ENCODE data around the gene TPCN1.
"Not testable (repeated sequence)": the region's sequence is repeated elsewhere in the genome, so short reads cannot be mapped to it uniquely, and the experiment has no call there.

The TPCN1 gene

GRCh38 chr12:113197518-113198077 lies 23.7 kb upstream of the TPCN1 start:
- DNase-seq: no peak

- DNase-seq: peak; percentile 17
Measured at GRCh38 chr12:113198296-113198695, 23.0 kb upstream of the TPCN1 start.

DNA sequence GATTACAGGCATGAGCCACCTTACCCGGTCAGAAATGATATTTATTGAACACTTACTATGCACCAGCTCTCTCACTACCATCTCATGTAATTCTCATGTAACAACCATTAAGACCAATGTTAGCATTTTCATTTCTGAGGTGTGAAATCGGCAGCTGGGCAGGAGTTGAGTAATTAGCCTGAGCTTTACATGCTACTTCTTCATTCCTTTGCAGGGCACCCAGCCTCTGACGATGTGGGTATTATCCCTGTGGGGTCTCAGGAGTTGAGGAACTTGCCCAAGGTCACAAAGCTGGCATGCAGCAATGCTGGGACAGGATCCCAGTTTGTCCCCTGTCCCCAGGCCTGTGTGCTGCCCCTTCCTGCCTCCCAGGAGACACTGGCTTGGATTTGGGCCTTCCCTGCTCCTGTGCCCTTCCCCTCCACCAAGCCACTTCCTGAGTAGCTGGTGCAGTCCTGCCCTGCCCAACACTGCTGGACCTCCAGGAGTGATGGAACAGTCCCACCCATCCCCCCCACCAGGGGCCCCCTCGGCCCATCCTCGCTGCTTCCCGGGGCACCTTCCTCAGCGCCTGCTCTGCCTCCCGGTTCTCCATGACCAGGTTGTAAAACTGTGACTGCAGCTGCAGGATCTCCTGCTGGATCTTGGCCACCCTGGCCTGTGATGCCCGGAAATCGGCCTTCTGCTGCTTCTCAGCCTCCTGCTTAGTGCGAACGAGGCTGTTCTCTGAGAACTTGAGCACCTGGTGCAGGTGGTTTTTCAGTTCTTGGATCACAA lies 21.1 kb upstream of the TPCN1 start:
- DNase-seq: no peak

DNA sequence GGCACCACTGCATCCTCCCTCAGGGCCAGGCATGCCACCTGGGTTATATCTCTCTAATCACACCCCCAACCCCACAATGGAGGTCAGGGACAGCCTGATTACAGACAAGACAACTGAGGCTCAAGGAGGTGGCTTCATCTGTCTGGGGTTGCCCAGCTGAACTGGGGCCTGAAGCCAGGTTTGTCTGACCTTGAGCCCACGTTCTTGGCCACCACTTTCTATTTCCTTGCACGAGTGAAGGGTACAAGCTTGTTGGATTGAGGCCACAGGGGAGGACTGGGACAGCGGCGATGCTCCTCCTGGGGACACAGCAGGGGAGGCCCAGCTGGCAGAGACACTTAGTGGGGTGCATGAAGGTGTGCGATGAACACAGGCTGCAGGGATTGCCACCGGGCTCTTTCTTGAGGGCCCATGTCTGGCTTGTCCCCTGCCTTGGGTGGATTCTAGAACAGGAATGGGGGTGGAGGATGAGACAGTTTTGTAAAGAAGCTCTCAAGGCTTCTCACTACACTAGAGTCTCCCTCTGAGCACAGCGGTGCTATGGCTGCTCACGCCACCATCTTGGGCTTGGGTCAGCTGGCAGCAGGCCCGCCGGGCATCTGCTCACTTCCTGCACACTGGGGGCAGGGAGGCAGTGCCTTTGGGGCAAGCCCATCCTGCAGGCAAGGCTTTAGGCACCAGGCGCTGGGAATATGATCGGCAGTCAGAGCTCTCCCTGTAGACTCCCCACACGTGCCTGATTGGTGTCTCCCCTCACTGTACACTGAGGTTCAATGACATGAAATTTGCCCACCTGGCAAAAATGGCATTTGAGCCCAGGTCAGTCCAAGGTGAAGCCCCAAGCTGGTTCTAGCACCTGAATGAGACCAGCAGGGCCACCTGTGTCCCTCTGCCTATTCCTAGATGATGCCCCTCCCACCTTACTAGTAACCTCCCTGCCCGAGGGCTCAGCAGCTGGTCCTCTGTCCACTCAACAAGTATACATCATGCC lies 19.8 kb upstream of the TPCN1 start:
- no peak for DNase-seq

DNA sequence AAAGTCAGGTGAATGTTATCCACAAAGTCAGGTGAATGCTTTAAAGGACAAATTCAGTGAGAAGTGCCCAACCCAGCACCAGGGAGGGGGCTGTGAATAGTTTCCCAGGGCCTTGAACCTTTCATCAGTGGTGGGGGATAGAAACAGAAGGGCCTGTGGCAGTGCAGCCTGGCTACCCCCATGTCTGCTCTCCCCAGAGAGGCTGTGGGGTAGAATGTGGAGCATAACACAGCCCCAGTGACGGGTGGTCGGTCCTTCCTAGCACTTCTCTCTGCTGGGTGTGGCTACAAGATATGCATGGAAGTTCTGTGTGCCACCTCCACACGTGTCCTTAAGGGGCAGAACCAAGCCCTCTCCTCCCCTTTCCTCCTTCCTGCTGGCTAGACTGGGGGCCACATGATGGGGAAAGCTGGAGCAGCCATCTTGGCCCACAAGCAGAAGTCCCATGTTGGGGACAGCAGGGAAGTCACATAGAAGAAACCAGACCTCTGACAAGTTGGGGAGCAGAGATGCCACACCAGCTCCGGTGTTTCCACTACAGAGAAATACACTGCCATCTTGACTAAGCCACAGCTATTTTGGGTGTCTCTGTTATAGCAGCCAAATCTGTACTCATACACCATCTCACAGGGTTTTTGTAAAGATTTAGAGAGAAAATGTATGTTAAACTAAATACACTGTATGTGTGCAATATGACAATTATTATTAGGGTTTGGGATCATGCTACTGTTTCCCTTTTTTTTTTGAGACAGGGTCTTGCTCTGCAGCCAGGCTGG lies 18.8 kb upstream of the TPCN1 start:
- no peak for DNase-seq

DNA sequence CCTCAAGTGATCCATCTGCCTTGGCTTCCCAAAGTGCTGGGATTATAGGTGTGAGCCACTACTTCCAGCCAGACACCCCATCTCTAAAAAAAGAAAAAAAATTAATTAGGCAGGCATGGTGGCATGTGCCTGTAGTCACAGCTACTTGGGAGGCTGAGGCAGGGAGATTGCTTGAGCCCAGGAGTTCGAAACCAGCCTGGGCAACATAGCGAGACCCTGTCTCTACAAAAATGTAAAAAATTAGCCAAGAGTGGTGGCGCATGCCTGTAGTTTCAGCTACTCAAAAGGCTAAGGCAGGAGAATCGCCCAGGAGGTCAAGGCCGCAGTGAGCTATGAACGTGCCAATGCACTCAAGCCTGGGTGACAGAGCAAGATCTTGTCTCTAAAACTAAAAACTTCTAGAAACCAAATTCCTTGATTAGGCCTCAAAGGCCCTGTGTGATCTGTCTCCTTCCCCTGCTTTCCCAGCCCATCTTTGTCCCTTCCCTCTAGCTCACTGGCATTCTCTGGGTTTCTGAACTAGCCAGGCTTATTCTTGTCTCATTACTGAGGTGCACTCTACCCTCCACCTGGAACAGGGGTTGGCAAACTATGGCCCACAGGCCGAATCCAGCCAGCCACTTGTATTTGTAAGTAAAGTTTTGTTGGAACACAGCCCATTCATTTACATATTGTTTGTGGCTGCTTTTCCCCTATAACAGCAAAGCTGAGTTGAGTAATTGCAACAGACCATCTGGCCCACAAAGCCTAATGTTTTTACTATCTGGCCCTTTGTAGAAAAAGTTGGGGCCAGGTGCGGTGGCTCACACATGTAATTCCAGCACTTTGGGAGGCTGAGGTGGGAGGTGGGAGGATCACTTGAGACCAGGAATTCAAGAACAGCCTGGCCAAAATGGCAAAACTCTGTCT lies 17.2 kb upstream of the TPCN1 start:
- no peak for DNase-seq

DNA sequence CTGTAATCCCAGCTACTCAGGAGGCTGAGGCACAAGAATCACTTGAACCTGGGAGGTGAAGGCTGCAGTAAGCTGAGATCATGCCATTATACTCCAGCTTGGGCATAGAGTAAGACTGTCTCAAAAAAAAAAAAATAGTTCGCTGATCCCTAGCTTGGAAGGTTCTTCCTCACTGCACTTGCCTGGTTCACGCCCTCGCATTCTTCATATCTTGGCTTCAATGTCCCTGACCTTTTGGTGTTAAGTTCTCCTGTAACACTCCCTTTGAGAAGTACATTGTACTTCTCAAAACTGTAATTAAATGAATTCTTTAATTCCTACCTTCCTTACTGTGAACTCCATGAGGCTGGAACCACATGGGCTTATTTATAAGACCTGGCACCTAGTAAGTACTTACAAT lies 16.5 kb upstream of the TPCN1 start:
- peak; percentile 56 for DNase-seq

- DNase-seq: not testable (repeated sequence)
Measured at GRCh38 chr12:113206802-113207201, 14.5 kb upstream of the TPCN1 start.

GRCh38 chr12:113207613-113208040 lies 13.6 kb upstream of the TPCN1 start:
- no peak for DNase-seq

- DNase-seq: no peak
Measured at GRCh38 chr12:113208041-113208934, 13.0 kb upstream of the TPCN1 start.

DNA sequence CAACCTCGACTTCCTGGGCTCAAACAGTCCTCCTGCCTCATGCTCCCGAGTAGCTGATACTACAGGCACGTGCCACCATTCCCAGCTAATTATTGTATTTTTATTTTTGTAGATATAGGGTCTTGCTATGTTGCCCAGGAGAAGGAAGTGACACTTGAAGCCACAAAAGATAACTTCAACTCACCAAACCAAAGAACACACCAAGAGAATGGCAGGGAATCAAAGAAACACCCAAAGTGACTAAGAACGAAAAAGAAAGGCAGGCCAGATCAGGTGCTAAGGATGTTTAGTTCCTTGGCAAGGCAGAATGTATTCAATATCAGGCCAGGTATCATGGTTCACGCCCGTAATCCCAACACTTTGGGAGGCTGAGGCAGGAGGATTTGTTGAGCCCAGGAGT lies 10.1 kb upstream of the TPCN1 start:
- no peak for DNase-seq

GRCh38 chr12:113214895-113215400 lies 6.3 kb upstream of the TPCN1 start:
- peak; percentile 96 for DNase-seq

GRCh38 chr12:113216027-113216426 lies 5.2 kb upstream of the TPCN1 start:
- DNase-seq: no peak

GRCh38 chr12:113220593-113221180 lies 577 bp upstream of the TPCN1 start:
- DNase-seq: no peak

DNA sequence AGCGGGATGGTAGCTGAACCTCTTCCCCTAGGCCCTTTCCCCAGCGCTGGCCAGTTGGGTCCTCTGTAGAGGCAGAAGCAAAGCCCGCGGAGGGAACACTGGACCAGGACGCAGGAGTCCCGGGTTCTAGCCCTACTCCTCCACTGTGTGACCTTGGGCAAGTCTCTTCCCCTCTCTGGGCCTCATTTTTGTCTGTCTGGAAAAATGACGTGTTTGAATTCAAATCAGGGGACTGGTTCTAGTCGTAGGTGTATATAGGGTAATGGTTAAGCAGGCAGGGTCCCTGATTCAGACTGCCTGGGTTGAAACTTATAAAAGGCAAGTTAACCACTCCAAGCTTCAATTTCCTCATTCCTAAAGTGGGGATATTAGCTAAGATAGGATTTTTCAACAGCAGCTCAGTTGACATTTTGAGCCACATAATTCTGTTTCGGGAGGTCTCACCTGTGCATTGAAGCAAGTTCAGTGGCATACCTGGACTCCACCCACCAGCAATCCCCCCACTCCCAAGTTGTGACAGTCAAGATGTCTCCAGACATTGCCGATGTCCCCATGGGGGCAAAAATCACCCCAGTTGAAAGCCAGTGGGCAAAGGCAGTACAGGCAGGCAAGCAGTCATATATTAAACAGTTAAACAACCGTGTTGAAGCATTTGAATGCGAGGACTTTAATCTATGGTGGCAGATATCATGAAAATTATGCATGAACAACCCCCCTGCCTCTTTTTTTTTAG lies 899 bp downstream of the TPCN1 start:
- no peak for DNase-seq

- DNase-seq: peak; percentile 60
Measured at GRCh38 chr12:113222730-113223531, 1.7 kb downstream of the TPCN1 start.

DNA sequence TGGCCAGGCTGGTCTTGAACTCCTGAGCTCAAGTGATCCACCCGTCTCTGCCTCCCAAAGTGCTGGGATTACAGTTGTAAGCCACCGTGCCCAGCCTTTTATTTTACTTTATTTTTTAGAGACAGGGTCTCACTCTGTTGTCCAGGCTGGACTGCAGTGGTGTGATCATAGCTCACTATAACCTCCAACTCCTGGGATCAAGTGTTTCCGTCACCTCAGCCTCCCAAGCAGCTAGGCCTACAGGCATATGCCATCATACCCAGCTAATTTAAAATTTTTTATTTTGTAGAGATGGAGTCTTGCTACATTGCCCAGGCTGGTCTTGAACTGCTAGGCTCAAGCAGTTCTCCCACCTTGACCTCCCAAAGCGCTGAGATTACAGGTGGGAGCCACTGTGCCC lies 3.7 kb downstream of the TPCN1 start:
- DNase-seq: no peak
